Activated T-helper 1 cell treated with Interleukin-2 at 50 U/mL for 16 hours (primary cell): ENCODE measurements around the gene ZFHX3.

Experiments used
- DNase-seq: peaks from one replicate; pipeline ENCODE4 v3.0.0-alpha.2; 2020; ENCODE audit warnings: low read depth

ZFHX3 gene

DNA sequence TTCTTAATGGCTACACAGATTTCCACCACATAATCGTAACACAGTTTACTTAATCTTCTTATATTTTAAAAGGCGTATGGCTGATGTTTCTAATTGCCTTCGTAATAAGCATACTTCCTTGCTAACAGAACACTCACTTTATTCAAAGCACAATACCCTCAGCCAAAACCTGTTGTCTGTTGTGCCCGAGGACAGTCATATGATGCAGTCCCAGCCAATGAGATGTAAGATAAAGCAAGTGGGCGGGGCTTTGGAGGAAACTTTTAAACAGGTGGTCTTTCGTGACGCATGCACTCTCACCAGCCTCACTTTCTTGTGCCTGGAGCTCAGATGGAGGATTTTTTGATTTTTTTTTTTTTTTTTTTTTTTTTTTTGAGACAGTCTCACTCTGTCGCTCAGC lies 174.1 kb downstream of the ZFHX3 start:
- no peak for DNase-seq

GRCh38 chr16:72873044-72873443 lies 174.9 kb downstream of the ZFHX3 start:
- no peak for DNase-seq

GRCh38 chr16:72865835-72866234 lies 182.1 kb downstream of the ZFHX3 start:
- DNase-seq: no peak

DNA sequence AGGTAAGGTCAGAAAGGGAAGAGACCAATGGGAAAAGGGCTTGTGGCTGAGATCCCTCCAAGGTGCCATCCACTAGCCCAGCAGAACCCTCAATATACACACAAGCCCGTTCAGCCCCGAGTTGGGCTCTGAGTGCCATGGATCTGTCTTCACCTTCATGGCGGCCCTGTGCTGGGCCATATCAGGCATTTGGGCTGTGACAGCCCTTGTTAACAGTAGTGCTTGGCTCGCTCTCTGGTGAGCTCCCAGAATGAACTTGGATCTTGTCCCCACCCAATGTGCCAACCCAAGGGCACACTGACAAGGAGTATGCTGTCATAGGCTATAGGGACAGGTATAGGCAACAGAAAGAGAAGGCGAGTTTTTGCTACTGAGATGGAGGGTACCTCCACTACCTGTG lies 182.7 kb downstream of the ZFHX3 start:
- DNase-seq: no peak

DNA sequence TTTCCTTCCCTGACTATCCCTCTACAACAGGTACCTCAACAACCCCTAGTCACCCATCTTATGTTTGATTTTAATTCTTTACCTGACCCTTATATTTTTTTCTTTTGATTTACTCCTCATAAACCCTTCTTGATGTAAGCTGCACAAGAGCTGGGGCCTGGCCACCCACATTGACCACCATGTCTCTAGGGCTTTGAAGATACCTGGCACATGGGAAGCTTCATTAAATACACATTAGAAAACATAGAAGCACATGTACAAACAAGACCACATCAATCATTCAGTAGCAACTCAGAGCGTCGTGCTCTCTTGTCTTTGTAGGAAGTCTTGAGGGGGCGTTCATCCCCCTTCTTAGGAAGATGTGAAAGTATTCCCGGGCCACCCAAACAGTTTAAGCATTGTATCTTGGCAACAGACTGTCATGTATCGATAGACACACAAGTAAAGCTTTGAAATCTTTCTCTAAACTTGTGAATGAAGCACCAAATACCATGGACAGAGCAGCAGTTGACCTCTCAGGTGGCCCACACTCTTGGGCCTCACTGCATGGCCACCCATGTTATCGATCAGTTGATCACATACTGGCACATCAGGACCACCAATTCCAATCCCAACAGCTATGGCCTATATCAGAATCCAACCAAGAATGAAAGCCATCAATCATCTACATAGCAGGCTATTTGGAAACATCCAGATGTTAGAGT lies 183.6 kb downstream of the ZFHX3 start:
- DNase-seq: no peak

GRCh38 chr16:72862090-72862489 lies 185.8 kb downstream of the ZFHX3 start:
- no peak for DNase-seq

- no peak for DNase-seq
These were observed 187.0 kb downstream of the ZFHX3 start for GRCh38 chr16:72860726-72861562.

DNA sequence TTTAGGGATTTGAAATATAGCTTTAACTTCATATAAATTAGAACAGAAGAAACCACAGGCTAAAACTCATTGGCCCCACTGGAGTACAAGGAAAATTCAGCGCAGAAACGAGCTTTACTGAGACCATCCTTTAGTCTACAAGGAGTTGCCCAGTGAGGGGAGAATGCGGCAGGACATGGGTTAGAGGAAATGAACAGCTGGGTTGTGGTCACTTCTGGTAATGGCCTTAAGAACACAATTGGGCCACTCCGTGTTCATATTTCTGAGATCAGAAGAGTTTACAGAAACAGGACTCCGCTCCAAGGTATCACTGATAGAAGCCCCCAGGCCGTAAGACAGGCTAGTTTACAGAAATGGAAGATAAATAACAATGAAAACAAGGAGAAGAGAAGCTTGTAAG lies 188.3 kb downstream of the ZFHX3 start:
- DNase-seq: no peak

DNA sequence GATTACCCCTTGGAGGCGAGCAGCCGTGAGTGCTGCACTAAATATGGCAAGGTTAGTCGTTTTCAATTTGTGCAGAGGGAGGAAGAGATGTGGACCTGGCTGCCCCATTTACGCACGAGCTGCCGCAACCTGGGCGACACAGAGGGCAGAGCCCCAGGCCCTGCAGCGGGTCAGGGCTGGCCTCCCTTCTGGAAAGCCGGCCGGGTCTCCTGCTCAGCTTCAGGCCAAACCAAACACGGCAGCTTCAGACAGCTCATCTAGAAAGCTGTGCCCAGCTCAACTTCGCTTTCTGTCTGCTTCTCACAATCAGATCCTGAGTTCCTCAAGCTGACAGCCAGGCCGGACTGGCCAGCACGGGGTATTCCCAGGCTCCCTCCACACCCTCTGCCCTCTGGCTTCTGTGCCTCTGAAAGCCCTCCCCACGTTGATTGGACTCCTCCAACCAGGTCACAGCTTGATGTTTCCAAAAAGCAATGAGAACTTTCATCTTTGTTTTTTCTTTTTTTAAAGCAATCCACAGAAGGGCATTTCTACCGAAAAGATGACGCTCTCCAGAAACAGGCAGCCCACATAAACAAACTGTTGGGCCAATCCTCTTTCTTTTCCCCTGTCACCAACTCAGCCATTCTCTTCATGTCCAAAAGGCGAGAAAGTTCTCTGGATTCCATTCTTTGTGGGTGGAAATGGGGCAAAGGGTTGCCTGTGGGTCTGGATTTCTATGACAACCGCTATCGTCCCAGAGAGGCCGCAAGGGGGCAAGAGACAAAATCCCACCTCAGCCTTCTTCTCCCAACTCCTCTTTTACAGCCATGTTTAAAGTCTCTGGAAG lies 189.0 kb downstream of the ZFHX3 start:
- no peak for DNase-seq

DNA sequence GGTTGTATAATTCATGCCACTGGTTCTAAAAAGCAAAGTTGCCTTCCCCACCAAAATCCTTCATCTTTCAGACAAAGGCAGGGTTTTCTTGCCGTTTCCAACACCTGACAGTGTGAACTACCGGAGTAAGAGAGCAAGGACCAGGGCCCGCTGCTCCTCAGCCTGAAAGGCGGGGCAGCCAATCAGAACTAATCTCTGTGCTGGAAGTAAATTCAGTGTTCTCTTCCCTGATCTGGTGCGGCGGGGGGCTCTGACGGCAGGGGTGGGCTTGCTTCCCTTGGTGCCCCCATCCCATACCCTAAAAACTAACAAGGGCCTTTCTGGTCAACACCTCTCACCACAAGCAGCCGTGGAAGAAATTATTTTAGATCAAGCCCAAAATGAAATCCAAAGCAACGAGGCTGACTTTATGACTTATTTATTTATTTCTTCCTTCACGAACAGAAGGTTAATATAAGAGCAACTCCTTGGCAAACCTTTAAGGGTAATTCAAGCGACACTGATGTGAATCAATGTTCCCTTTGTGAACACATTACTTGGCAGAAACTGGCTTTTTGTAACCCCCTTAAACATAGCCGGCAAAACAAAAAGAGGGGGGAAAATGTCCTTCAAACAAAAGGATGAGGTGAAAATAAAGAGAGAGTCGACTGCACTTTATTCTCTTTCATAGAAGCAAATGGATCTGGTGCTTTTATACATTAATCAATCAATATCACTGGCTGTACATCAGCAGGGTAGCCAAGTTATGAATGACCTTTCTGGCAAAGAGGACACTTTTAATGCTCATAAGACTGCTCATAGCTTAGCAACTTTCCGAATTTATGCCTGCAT lies 189.9 kb downstream of the ZFHX3 start:
- no peak for DNase-seq

- no peak for DNase-seq
These were observed 191.1 kb downstream of the ZFHX3 start for GRCh38 chr16:72856797-72857196.

- DNase-seq: no peak
These were observed 193.5 kb downstream of the ZFHX3 start for GRCh38 chr16:72854267-72854959.

DNA sequence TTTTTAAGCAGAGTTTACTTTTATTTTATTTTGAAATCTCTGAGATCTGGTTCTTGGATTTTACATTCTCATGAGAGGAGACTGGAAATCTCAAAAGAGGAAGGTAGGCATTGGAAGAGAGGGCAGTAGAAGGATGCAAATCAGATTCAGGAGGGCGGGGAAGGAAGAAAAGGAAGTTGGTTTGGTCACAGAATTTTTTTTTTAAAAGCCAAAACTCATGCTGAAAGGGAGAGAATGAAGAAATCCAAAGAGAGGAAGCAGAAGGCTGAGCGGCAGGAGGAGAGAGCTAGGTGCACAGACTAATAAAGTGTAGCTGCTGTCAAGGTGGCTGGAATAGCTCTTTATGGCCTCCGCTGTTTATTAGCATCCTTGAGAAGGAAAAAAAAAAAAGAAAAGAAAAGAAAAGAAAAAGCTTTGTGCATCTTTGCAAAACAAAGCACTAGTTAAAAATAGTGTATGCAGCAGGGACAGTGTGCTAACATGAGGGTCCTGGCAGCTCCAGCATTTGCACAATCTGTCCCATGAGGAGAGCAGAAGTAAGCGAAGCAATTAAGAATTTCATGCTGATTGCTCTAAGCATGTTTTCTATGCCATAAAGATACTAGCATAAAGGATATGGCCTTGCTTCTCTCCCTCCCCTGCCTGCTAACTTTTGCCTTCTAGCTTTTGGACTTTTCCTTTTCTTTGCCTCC lies 194.2 kb downstream of the ZFHX3 start:
- no peak for DNase-seq

DNA sequence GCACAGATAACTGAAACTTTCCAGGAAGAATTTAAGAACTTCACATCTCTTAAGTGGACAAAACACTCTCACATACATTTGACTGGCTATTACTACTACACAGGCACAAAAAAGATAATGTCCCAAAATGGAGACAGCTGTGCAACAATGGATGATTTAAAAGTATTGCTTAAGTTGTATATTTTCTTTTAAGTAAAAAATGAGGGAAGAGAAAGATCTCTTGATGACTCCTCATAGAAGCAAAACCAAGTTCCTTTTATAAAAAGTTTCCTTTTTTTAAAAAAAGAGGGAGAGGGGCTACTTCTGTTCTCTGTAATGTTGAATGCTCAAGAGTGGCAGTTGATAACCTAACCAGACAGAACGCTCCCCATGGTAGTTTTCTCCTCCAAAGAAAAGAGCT lies 195.5 kb downstream of the ZFHX3 start:
- DNase-seq: no peak

DNA sequence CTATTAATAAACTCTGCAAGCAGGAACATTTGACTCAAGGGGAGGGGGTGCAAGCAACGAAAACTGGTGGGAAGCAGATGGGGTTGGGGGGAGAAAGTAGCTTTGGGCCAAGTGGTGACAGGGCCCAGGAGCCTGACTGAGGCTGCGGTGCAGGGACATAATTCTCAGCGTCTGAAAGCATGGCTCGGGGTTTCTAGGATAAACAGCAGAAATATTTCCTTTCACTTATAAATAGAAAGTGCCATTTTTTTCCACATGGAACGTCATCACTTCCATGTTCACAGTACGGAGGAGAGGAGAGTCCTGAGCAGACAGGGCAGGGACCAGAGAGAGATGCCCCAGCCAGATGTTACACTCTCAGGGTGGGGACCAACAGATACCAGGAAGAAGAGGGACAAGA lies 197.1 kb downstream of the ZFHX3 start:
- DNase-seq: no peak

- no peak for DNase-seq
These were observed 197.9 kb downstream of the ZFHX3 start for GRCh38 chr16:72850021-72850420.

DNA sequence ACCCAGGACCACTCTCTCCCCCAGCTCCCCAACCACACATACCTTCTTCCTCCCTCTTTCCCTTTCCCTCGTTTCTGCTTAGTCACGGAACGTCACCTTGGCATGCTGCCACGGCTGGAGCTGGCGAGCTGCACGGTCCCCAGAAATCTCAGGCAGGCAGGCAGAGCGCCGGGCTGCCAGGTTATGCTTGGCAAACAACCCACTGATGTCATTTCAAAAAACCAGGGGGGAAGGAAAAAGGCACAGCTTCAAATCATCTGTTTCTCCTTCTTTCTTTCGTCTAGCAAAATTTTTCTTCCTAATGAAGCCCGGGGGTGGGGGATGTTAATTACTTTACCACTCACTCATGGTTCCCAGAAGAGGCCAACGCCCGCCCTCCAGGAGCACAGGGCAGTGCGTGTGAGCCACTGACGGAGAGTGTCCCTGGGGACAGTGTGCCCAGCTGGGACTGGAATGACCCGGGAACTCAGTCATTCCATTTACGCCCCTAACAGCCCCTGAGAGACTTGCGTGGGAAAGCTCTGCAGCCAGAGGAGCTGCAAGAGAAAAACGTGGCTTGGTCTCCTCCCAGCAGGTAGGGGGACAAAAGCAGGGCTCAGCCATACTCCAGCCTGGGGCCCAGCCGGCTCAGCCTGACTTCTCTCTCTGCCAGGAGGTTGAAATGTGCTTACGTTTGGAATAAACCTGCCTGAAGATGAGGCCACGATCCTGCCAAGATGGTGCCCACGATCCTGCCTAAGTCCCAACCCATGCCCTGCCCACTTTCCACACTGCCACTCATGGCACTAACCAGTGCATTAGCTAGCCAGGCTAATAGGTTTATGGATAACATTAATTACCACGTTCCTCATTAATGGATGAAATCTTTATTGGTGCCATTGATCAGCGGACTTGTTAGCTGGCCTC lies 198.9 kb downstream of the ZFHX3 start:
- DNase-seq: no peak

GRCh38 chr16:72848028-72848400 lies 199.9 kb downstream of the ZFHX3 start:
- DNase-seq: no peak

DNA sequence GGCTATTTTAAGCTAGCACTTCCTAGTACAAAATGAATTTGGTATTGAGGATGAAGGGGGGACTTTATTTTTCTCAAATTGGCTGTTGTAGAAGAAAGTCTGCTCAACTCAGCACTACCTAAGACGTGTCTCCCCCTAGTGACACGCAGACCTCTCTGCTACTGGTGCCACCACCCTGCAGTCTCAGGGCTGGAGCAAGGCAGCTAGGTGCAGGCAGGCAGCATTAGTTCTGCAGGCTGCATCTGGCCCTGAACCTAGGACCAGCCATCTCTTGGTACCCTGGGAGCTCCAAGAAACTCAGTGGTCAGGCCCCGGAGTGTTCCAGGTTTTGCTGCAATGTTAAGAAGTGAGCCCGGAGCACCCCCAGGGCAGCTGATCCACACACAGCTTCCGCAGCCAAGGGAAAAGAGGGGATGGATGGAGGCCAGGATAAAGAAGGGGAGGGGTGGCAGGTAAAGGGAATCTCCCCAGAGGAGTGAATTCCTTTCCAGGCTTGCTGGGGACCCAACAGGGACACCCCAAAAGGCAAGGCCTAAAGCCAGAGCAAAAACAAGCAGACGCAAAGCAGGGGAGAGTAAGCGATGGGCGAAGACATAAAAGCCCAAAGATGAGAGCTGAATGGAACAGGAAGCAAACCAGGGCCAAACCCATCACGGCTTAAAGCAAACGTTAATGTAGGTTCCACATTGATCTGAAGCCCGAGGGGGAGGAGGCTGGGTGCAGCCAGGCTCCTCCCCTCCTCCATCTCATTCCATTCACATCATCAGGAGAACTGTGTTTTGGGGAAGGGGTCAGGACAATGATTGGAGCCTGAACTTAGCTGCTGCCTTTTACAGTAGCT lies 200.5 kb downstream of the ZFHX3 start:
- DNase-seq: no peak
